Fibroblast of pulmonary artery (primary cell): Measurements from ENCODE around the gene BRF1.

ENCODE experiments used
- DNase-seq: peaks from one replicate; pipeline ENCODE4 v3.0.0-alpha.2; 2010; ENCODE audit warnings: low read depth
- H3K4me3 ChIP-seq: replicated peaks from 2 replicates; pipeline ENCODE4 v1.5.1; 2011; ENCODE audit warnings: low read depth, mild to moderate bottlenecking, control low read depth, low read length, moderate library complexity
- CTCF ChIP-seq: IDR thresholded peaks from 2 replicates; pipeline ENCODE4 v1.5.1; 2011; ENCODE audit warnings: mild to moderate bottlenecking, control low read depth, low read length, inconsistent platforms; ENCODE audit errors: missing control alignments

BRF1 gene

GRCh38 chr14:105200074-105200473, 100.7 kb downstream of the BRF1 start:
- no peak for TF ChIP-seq CTCF
- H3K4me3 ChIP-seq: no peak overlapping the region

GRCh38 chr14:105199093-105199492, 101.7 kb downstream of the BRF1 start:
- H3K4me3 ChIP-seq: no peak overlapping the region
- TF ChIP-seq CTCF: no peak
- DNase-seq: peak; percentile 44

More at GRCh38 chr14:105200074-105200473, 100.7 kb downstream of the BRF1 start:
- no peak for DNase-seq

GRCh38 chr14:105198588-105198987, 102.2 kb downstream of the BRF1 start:
- DNase-seq: no peak
- no peak for TF ChIP-seq CTCF
- no peak overlapping the region for H3K4me3 ChIP-seq

GRCh38 chr14:105197211-105197641, 103.6 kb downstream of the BRF1 start:
- no peak for TF ChIP-seq CTCF
- peak; percentile 76 for DNase-seq
- no peak overlapping the region for H3K4me3 ChIP-seq

- no peak for DNase-seq
- TF ChIP-seq CTCF: no peak
- no peak overlapping the region for H3K4me3 ChIP-seq
Observed at GRCh38 chr14:105196265-105196960, 104.4 kb downstream of the BRF1 start.

- H3K4me3 ChIP-seq: no peak overlapping the region
- no peak for TF ChIP-seq CTCF
- no peak for DNase-seq
Observed at GRCh38 chr14:105195522-105196264, 105.1 kb downstream of the BRF1 start.
